ENCODE results near the gene CDPF1.

DNA sequence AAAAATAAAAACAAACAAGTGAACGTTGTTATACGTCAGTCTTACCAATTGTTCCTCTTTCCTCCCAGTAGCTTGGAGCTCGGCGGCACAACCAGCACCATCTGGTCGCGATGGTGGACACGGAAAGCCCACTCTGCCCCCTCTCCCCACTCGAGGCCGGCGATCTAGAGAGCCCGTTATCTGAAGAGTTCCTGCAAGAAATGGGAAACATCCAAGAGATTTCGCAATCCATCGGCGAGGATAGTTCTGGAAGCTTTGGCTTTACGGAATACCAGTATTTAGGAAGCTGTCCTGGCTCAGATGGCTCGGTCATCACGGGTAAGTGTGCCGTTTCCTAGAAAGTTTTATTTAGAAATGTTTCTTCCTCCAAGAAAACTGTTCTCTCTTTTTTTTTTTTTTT, 51.8 kb downstream of the CDPF1 start:
- TF ChIP-seq, protein P1, sequence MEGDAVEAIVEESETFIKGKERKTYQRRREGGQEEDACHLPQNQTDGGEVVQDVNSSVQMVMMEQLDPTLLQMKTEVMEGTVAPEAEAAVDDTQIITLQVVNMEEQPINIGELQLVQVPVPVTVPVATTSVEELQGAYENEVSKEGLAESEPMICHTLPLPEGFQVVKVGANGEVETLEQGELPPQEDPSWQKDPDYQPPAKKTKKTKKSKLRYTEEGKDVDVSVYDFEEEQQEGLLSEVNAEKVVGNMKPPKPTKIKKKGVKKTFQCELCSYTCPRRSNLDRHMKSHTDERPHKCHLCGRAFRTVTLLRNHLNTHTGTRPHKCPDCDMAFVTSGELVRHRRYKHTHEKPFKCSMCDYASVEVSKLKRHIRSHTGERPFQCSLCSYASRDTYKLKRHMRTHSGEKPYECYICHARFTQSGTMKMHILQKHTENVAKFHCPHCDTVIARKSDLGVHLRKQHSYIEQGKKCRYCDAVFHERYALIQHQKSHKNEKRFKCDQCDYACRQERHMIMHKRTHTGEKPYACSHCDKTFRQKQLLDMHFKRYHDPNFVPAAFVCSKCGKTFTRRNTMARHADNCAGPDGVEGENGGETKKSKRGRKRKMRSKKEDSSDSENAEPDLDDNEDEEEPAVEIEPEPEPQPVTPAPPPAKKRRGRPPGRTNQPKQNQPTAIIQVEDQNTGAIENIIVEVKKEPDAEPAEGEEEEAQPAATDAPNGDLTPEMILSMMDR (IDR thresholded peaks at IDR 0.05), result no peak
- TF ChIP-seq POLR2A (IDR thresholded peaks at IDR 0.05), result no peak
